ENCODE data around the gene TMC7. TPM values are rescaled to one million over a fixed set of nuclear protein-coding genes. Genes with fewer than 3 reads are reported as not detected.

TMC7 gene
- total RNA-seq, 1 experiment from 2014 or later = 0.82 TPM

GRCh38 chr16:18943414-18943813, 40.3 kb upstream of the TMC7 start:
- Histone ChIP-seq H3K9me3 (ENCODE audit: low read depth, low read length, poor library complexity, severe bottlenecking) (no peaks in the 10 kb centered on the region), H3K27me3 (replicated peaks; ENCODE audit: insufficient read depth, low read depth, low read length, poor library complexity) (no peaks in the 10 kb centered on the region), H3K36me3 (ENCODE audit: insufficient read depth, low read length, poor library complexity, severe bottlenecking) (no peaks in the 10 kb centered on the region), H3K27ac (ENCODE audit: low read depth, low read length, poor library complexity, severe bottlenecking) (no peak overlapping the region), H3K4me1 (ENCODE audit: insufficient read depth, low read length, poor library complexity, severe bottlenecking) (no peaks in the 10 kb centered on the region), H3K4me3 (ENCODE audit: low read depth, low read length, poor library complexity, severe bottlenecking) (no peak overlapping the region)
- no TSS peak for BruUV-seq (replicated peaks)
- intact Hi-C loops (cut with micrococcal nuclease; ENCODE audit: unreplicated experiment) = no loop called here
- ChIA-PET CTCF (no interaction called here), POLR2A (ENCODE audit: low non-redundant PET) (no interaction called here)
- DNase-seq (ENCODE audit: low spot score) = no peak
- TF ChIP-seq CTCF (conservative IDR thresholded peaks at IDR 0.05; ENCODE audit: low read depth, low read length) = no peak
- no peak for TF ChIP-seq EZH2 (IDR thresholded peaks at IDR 0.05; ENCODE audit: borderline replicate concordance, low read depth, low read length, poor library complexity, severe bottlenecking)

- DNase-seq (ENCODE audit: low spot score) = no peak
- no peak overlapping the region for H3K27ac ChIP-seq (ENCODE audit: low read depth, low read length, poor library complexity, severe bottlenecking)
- TF ChIP-seq EZH2 (IDR thresholded peaks at IDR 0.05; ENCODE audit: borderline replicate concordance, low read depth, low read length, poor library complexity, severe bottlenecking) (no peak), CTCF (conservative IDR thresholded peaks at IDR 0.05; ENCODE audit: low read depth, low read length) (no peak)
- H3K36me3 ChIP-seq (ENCODE audit: insufficient read depth, low read length, poor library complexity, severe bottlenecking) = no peaks in the 10 kb centered on the region
- H3K27me3 ChIP-seq (replicated peaks; ENCODE audit: insufficient read depth, low read depth, low read length, poor library complexity) = no peaks in the 10 kb centered on the region
- BruUV-seq (replicated peaks) = no TSS peak
- intact Hi-C loops (cut with micrococcal nuclease; ENCODE audit: unreplicated experiment) = no loop called here
- no peak overlapping the region for H3K4me3 ChIP-seq (ENCODE audit: low read depth, low read length, poor library complexity, severe bottlenecking)
- CTCF ChIA-PET = no interaction called here
- POLR2A ChIA-PET (ENCODE audit: low non-redundant PET) = no interaction called here
- no peaks in the 10 kb centered on the region for H3K4me1 ChIP-seq (ENCODE audit: insufficient read depth, low read length, poor library complexity, severe bottlenecking)
- H3K9me3 ChIP-seq (ENCODE audit: low read depth, low read length, poor library complexity, severe bottlenecking) = no peaks in the 10 kb centered on the region
Measured at GRCh38 chr16:18945233-18945632, 38.5 kb upstream of the TMC7 start.

GRCh38 chr16:18948372-18949020, 35.2 kb upstream of the TMC7 start:
- intact Hi-C loops (cut with micrococcal nuclease; ENCODE audit: unreplicated experiment) = no loop called here
- ChIA-PET POLR2A (ENCODE audit: low non-redundant PET) (no interaction called here), CTCF (no interaction called here)
- Histone ChIP-seq H3K36me3 (ENCODE audit: insufficient read depth, low read length, poor library complexity, severe bottlenecking) (no peaks in the 10 kb centered on the region), H3K9me3 (ENCODE audit: low read depth, low read length, poor library complexity, severe bottlenecking) (no peaks in the 10 kb centered on the region), H3K4me3 (ENCODE audit: low read depth, low read length, poor library complexity, severe bottlenecking) (no peak overlapping the region), H3K4me1 (ENCODE audit: insufficient read depth, low read length, poor library complexity, severe bottlenecking) (no peaks in the 10 kb centered on the region), H3K27me3 (replicated peaks; ENCODE audit: insufficient read depth, low read depth, low read length, poor library complexity) (no peaks in the 10 kb centered on the region), H3K27ac (ENCODE audit: low read depth, low read length, poor library complexity, severe bottlenecking) (no peak overlapping the region)
- no peak for TF ChIP-seq EZH2 (IDR thresholded peaks at IDR 0.05; ENCODE audit: borderline replicate concordance, low read depth, low read length, poor library complexity, severe bottlenecking)
- no peak for TF ChIP-seq CTCF (conservative IDR thresholded peaks at IDR 0.05; ENCODE audit: low read depth, low read length)
- no TSS peak for BruUV-seq (replicated peaks)
- no peak for DNase-seq (ENCODE audit: low spot score)

All from A673 (cell line).